A549 (cell line): Measurements from ENCODE around the gene SIRPD.

ENCODE experiments used
- BHLHE40 ChIP-seq: IDR thresholded peaks from 2 replicates; pipeline ENCODE4 v1.6.1; 2012; ENCODE audit warnings: low read depth, low read length, inconsistent platforms
- EP300 ChIP-seq, 2 experiments: fragments of >200 bp; sonication (Bioruptor Twin); formaldehyde crosslinking; IDR thresholded peaks; 2 replicates in 1 of 2; 3 replicates in 1 of 2; pipeline ENCODE4 v1.6.1; 2016 to 2017
- ESRRA ChIP-seq: fragments of 150-350 bp; IDR thresholded peaks from 2 replicates; pipeline ENCODE4 v1.6.1; 2014; ENCODE audit warnings: mild to moderate bottlenecking, low read length, borderline replicate concordance
- HDAC2 ChIP-seq: fragments of 200-600 bp; sonication (generic); IDR thresholded peaks from 2 replicates; pipeline ENCODE4 v1.6.1; 2016
- MYC ChIP-seq: IDR thresholded peaks from 2 replicates; pipeline ENCODE4 v1.6.1; 2012; ENCODE audit warnings: mild to moderate bottlenecking, inconsistent platforms, low read length, improper control_type of control experiment, borderline replicate concordance
- POLR2A ChIP-seq: IDR thresholded peaks from 2 replicates; pipeline ENCODE4 v1.6.1; 2012; ENCODE audit warnings: mild to moderate bottlenecking, low read length
- RNF2 ChIP-seq: fragments of 200-600 bp; sonication (generic); IDR thresholded peaks from 2 replicates; pipeline ENCODE4 v1.6.1; 2016; ENCODE audit warnings: low read depth, mild to moderate bottlenecking, antibody characterized with exemption, moderate library complexity, borderline replicate concordance
- TF ChIP-seq, protein P1 (sequence below): fragments of >200 bp; sonication (Bioruptor Twin); formaldehyde crosslinking; IDR thresholded peaks from 3 replicates; pipeline ENCODE4 v1.5.1; 2016
- TF ChIP-seq, protein P2 (sequence below): fragments of >200 bp; sonication (Bioruptor Twin); formaldehyde crosslinking; IDR thresholded peaks from 3 replicates; pipeline ENCODE4 v1.6.1; 2016
- TF ChIP-seq, protein P3 (sequence below): fragments of 200-600 bp; sonication (generic); IDR thresholded peaks from 2 replicates; pipeline ENCODE4 v1.6.1; 2016; ENCODE audit warnings: antibody characterized with exemption, mild to moderate bottlenecking, moderate library complexity

DNA sequence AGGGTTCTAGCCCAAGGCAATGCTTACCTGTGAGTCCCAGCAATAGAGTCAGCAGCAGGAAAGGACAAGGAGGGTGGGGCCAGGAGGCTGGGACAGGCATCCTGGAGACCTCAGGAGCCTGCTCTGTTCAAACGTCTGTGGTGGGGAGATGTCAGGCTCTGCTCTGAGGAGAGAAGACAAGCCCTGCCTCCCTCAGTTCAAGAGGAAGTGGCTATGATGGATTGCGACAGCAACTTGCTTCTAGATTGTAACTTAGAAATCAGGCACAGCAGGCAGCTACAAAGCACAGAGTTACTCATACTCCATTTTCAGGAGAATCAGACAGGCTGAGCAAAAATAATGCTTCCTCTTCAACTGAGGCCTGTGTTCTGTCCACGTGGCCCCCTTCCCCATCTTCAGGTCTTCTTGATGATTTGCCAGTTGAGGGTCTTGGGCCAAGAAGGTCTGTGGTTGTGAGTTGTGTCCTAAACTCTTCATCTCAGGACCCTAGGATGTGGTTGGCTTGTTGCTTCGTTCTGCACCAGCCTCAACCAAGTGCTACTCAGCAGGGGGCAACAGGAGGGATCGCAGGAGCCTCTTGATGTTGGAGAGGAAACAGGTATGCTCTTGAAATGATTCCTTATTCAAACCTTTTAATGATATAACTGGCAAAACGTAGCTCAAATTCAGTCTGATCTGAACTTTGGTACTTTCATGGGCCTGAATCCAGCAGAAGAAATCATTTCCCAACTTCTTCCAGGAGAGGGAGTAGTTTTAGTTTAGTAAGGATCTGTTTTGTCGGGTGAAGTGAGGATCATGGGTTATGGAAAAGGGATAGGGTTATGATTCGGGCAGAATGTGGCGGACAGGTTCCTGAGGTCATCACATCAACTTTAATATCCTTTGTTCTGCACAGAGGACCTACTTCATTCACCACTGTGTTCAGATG is 31.3 kb upstream of the SIRPD start:
- TF ChIP-seq, protein P1, sequence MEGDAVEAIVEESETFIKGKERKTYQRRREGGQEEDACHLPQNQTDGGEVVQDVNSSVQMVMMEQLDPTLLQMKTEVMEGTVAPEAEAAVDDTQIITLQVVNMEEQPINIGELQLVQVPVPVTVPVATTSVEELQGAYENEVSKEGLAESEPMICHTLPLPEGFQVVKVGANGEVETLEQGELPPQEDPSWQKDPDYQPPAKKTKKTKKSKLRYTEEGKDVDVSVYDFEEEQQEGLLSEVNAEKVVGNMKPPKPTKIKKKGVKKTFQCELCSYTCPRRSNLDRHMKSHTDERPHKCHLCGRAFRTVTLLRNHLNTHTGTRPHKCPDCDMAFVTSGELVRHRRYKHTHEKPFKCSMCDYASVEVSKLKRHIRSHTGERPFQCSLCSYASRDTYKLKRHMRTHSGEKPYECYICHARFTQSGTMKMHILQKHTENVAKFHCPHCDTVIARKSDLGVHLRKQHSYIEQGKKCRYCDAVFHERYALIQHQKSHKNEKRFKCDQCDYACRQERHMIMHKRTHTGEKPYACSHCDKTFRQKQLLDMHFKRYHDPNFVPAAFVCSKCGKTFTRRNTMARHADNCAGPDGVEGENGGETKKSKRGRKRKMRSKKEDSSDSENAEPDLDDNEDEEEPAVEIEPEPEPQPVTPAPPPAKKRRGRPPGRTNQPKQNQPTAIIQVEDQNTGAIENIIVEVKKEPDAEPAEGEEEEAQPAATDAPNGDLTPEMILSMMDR = no peak
- TF ChIP-seq, protein P2, sequence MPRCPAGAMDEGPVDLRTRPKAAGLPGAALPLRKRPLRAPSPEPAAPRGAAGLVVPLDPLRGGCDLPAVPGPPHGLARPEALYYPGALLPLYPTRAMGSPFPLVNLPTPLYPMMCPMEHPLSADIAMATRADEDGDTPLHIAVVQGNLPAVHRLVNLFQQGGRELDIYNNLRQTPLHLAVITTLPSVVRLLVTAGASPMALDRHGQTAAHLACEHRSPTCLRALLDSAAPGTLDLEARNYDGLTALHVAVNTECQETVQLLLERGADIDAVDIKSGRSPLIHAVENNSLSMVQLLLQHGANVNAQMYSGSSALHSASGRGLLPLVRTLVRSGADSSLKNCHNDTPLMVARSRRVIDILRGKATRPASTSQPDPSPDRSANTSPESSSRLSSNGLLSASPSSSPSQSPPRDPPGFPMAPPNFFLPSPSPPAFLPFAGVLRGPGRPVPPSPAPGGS = no peak
- no peak for TF ChIP-seq HDAC2
- TF ChIP-seq BHLHE40 = no peak
- TF ChIP-seq MYC = no peak
- TF ChIP-seq RNF2 = no peak
- no peak for TF ChIP-seq EP300 (IDR thresholded peaks at IDR 0.05)
- TF ChIP-seq ESRRA = no peak
- TF ChIP-seq, protein P3, sequence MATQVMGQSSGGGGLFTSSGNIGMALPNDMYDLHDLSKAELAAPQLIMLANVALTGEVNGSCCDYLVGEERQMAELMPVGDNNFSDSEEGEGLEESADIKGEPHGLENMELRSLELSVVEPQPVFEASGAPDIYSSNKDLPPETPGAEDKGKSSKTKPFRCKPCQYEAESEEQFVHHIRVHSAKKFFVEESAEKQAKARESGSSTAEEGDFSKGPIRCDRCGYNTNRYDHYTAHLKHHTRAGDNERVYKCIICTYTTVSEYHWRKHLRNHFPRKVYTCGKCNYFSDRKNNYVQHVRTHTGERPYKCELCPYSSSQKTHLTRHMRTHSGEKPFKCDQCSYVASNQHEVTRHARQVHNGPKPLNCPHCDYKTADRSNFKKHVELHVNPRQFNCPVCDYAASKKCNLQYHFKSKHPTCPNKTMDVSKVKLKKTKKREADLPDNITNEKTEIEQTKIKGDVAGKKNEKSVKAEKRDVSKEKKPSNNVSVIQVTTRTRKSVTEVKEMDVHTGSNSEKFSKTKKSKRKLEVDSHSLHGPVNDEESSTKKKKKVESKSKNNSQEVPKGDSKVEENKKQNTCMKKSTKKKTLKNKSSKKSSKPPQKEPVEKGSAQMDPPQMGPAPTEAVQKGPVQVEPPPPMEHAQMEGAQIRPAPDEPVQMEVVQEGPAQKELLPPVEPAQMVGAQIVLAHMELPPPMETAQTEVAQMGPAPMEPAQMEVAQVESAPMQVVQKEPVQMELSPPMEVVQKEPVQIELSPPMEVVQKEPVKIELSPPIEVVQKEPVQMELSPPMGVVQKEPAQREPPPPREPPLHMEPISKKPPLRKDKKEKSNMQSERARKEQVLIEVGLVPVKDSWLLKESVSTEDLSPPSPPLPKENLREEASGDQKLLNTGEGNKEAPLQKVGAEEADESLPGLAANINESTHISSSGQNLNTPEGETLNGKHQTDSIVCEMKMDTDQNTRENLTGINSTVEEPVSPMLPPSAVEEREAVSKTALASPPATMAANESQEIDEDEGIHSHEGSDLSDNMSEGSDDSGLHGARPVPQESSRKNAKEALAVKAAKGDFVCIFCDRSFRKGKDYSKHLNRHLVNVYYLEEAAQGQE = no peak
- no peak for TF ChIP-seq POLR2A
